Embryonic facial prominence (tissue), 1 donor: Measurements from ENCODE around the gene TMEM176A.

Experiments used
- DNase-seq: peaks from one replicate; pipeline ENCODE4 v3.0.0-alpha.2; 2016; ENCODE audit errors: extremely low spot score

The TMEM176A gene

DNA sequence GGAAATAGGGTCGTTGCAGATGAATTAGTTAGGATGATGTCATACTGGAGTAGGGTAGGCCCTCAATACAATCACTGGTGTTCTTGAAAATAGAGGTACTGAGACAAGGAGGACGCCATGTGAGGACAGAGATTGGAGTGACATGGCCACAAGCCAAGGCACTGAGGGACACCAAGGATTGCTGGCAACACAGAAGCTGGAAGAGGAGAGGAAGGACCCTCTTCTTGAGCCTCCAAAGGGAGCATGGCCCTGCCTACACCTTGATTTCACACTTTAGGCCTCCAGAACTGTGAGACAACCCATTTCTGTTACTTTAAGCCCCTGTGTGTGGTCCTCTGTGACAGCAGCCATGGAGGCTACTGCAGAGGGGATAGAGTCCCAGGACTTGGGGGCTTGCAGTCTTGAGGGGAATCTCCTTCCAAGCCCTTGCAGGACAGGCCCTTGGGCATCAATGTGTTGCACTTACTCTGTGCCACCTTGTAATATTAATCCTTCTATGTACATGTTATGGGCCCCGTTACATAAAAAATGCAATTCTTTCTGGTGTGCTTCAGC, 48.1 kb downstream of the TMEM176A start:
- no peak for DNase-seq

DNA sequence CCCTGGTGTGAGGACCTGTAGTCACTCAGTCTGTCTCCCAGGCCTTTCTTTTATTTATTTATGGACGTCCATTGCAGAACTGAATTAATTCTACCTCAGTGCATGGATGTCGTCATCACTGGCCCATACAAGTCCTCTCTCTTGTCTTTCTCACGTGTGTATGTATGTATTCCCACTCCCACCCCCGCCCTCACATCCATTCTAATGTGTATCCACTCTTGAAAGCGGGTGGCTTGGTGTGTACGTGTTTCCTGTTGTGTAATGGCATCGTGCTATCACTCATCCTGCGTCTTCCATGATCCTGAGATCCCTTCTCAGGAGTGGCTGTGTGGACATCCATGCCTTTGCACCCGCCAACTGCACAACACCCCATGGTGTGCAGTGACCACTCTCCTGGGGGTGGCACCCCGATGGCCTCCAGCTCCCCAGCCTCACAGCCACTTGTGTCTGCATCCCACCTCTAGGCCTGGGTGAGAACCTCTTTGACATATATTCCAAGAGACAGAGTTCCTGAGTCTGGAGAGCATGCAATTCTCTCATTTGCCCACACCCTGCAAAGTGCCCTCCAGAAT, 48.7 kb downstream of the TMEM176A start:
- DNase-seq, result no peak

DNA sequence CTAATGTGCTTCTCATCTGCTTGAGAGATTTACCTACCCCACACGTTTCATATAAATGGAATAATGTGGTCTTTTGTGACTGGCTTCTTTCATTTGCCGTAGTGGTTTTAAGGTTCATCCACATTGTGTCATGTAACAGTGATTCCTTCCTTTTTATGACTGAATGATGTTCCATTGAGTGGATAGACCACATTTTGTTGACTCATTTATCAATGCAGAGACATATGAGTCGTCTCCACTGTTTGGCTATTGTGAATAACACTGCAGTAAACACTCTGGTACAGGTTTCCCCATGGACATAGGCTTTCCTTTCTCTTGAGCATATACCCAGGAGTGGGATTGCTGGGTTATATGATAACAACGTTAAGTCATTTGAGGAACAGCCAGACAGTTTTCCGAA, 49.7 kb downstream of the TMEM176A start:
- DNase-seq, result no peak

DNA sequence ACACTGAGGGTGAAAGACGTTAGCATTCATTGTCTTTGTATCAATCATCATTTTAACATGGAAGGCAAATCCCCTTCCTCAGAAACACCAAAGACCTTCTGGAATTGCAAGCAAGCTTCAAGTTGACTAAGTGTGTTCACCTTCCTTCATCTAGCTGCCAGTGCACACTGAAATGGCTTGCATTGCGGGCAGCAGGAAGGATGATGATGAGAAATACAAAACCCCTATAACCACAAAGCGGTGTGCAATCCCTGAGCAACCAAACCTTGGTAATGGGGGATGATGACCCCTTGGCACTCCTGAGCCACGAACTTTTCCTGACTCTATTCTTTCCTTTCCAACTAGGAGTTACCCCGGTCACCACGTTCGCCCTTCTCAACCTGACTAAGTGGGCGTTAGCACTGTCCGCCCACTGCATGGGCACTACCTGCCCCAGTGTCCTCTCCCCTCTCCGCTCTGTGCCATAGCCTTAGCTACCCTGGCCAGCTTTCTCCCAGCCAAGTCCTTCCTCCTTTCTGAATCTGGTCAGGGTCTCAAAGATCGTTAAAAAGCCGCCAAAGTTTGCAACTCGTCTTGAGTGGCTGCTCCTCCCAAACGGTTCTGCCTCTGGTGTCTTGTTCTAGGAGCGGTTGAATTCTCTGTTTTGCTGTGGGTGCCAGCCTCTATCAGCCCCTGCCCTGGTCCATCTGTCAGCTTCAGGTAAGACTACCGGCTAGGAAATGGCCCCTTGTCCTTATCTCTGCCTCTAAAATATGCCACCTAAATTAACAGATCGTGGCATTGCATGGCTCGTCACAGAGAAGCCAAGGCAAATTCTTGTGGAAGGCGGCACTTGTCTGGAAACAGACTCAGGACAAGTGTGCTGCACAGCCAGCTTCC, 51.2 kb downstream of the TMEM176A start:
- no peak for DNase-seq

DNA sequence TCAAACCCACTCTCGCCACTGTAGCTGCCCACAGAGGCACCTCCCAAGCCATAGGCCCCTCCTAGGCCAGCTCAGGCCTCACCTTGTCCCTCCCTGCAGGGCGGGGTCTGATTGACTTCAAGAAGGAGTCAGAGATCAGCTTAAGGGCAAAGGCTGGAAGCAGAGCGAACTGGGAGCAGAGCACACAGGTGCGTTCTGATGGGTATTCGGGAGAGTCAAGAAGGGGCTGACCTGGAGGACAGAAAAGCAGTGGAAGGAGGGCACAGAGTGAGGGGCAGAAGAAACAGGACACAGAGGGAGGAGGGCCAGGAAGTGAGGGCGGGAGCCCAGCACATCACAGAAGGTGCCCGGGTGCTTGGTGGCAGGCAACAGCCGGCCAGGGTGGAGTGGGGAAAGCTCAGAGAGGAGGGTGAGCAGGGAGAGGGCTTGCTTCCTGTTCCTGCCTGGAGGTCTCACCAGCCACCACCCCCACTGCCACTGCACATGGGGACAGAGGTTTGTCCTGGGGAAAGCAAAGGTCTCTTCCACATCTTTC, 51.9 kb downstream of the TMEM176A start, which contains the start of gene AOC1:
TSS of gene AOC1 (plus strand) at position 147 of the 535 bp plus-strand sequence. CDS start 3,954 bp downstream, outside the sequence.
- no peak for DNase-seq

DNA sequence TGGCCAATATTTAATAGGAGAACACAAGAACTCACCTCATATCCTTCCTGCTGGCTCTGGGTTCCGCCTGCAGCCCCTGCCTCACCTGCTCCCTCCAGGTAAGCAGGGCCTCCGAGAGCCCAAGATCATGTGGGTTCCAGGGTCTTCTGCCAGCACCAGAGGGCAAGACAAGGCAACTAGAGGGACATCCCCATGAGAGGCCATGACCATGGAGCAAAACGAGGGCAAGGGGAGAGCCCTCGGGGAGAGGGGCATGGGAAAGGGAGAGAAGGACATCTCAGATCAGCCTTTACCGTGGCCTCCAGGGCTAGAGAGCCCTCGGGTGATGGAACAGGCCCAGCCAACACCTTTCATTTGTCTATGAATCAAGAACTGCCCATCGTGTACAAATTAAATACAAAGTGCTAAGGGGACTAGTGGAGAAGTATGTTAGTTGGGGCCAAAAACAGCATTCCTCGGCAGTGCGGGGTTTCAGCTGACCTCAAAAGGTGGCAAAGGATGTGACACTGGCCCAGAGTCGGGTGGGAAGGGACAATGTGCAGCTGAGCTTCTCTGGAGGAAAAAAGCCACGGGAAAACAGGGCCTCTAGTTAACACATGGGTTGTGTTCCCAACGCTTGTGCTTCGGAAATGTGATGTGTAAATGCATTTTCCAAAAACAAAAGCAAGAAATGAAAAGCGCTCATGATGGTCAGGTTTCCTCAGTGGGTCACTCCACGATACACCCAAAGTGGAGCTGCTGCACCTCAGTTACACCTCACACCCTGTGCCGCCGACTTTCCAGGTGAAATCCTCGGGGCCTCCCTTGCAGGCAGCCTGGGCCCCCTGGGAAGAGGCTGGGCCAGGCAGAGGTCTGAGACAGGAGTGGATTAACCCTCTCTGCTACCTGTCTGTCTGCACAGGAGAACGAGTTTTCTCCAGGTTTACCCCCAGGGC, 53.8 kb downstream of the TMEM176A start:
- DNase-seq, result no peak
